Ascending aorta (tissue), 2 donors: ENCODE measurements around the gene ZNF555. TPM values are rescaled to one million over a fixed set of nuclear protein-coding genes. Genes with fewer than 3 reads are reported as not detected.

ENCODE experiments used
- DNase-seq, 2 donors: peaks; one replicate each; pipeline ENCODE4 v3.0.0-alpha.2; 2019; ENCODE audit warnings: low spot score in 2 of 2
- H3K27ac ChIP-seq, 2 donors: fragments of 200-600 bp; sonication (generic); one replicate each; pipeline ENCODE4 v1.5.1; 2016 to 2017; ENCODE audit warnings: mild to moderate bottlenecking in 1 of 2
- H3K27me3 ChIP-seq: fragments of 200-600 bp; sonication (generic); one replicate; pipeline ENCODE4 v1.5.1; 2017
- H3K36me3 ChIP-seq, 2 donors: fragments of 200-600 bp; sonication (generic); one replicate each; pipeline ENCODE4 v1.5.1; 2016
- H3K4me1 ChIP-seq, 2 donors: fragments of 200-600 bp; sonication (generic); one replicate each; pipeline ENCODE4 v1.5.1; 2016 to 2017; ENCODE audit warnings: mild to moderate bottlenecking in 1 of 2
- H3K4me3 ChIP-seq, 2 donors: fragments of 200-600 bp; sonication (generic); one replicate each; pipeline ENCODE4 v1.5.1; 2016 to 2017; ENCODE audit warnings: mild to moderate bottlenecking in 1 of 2
- H3K9me3 ChIP-seq, 2 donors: fragments of 200-600 bp; sonication (generic); one replicate each; pipeline ENCODE4 v1.5.1; 2016
- CTCF ChIP-seq, 3 experiments: fragments of 200-600 bp in 2 of 3; fragments of 450-650 bp in 1 of 3; sonication (generic) in 2 of 3; IDR thresholded peaks; one replicate each; pipeline ENCODE4 v1.5.1; 2016 to 2019; ENCODE audit warnings: antibody characterized with exemption in 3 of 3, mild to moderate bottlenecking in 1 of 3, moderate library complexity in 1 of 3
- intact Hi-C: fragments of 100-400 bp; cut with DNase I; formaldehyde crosslinking; loops from one replicate; pipeline ENCODE4 v1.15.1; 2023
- total RNA-seq: library from RNA; depleted of rRNA; stranded (reverse); fragments of >200 nt; gene quantifications from one replicate; pipeline ENCODE4 v1.1.0, GENCODE V29; 2016

The ZNF555 gene
- total RNA-seq, 1 donor from 2014 or later: 6.8 TPM

DNA sequence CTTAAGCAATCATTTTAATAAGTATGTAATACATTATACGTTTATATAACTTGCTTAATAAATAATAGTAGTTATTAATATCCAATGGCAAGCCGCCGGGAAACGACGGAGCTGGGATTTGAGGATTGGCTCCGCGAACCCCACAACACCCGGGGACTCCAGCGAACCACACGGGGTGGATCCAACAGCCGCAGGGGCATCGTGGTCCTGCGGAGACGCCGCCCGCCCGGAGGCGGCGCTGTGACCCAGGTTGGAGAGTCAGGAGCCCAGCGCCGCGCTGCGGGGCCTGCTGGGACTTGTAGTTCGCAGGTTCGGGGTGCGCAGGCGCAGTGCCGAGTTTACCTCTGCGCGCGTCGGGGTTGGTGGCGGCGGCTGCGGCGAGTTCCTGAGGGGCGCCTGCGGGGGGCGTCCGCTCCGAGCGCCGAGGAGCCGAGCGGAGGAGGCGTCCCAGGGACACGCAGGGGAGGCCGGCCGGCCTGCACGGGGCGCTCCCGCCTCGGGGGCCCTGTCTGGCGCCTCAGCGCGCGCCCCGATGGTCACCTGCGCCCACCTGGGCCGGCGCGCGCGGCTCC, 21.6 kb upstream of the ZNF555 start, which contains the start of gene ZNF554:
TSS of gene ZNF554 (plus strand) at position 329 of the 572 bp plus-strand sequence. CDS start at position 533, 204 bp downstream.
- intact Hi-C loops: loop anchor here (1.0 kb wide), 2 partner anchors 22 to 34 kb away; partner anchors contain the start of genes THOP1 and ZNF555
- peak within 1 kb of the TSS in 1 of 2 donors; percentile 29 for H3K27ac ChIP-seq

DNA sequence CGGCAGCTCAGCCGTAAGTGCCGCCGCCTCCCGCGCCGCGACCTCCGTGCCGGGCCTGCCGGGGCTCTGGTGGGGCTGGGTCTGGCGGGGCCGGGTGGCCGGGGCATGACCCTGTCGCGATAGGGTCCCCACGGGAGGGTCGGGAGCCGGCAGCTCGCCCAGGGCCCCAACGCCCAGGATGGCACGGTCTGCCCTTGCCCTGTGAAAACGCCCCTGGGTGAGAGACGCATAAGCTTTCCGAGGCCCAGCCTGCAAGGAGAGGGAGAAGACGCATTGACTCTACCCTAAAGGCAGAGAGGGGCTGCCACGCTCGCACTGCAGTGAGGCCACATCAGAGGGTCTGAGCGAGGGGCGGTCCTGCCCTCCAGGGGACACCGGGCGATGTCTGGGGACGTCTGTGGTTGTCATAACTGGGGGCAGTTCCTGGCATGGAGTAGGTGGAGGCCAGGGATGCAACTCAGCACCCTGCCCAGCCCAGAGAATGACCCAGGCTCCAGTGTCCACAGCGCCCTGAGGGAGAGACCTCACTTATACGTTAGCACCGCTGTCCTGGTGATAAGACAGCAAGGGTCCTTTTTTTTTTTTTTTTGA, 21.1 kb upstream of the ZNF555 start:
- H3K4me3 ChIP-seq: peak overlapping the region; percentile 97 to 98

More for the DNA sequence above, 21.6 kb upstream of the ZNF555 start, which contains the start of gene ZNF554:
- peak; percentile 97 to 98 (median 97) for TF ChIP-seq CTCF (IDR thresholded peaks at IDR 0.05)
- H3K27me3 ChIP-seq: no peaks in the 10 kb centered on the region
- H3K4me3 ChIP-seq: peak within 1 kb of the TSS; percentile 97 to 98
- peak; percentile 79 to 98 for DNase-seq
- peaks cover 3 to 10% of the 10 kb centered on the region in 2 donors for H3K4me1 ChIP-seq
- no peaks in the 10 kb centered on the region for H3K9me3 ChIP-seq
- peaks cover 0 to 3% of the 10 kb centered on the region in 2 donors for H3K36me3 ChIP-seq

DNA sequence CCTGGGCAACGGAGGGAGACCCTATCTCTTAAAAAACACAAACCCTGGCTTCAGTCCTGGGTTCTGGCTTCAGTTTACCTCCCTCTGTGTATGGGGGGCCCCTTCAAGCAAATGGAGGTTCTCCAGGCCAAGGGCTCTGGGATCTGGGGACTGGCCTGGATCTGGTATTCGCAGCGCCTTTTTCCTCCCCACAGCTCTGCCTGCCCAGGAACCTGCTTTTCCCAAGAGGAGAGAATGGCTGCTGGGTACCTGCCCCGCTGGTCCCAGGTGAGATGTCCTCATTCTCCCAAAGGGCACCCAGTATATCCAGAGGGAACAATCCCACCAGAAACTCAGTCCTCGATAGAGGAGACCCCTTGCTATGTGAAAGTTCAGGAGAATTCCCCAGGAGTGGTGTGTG, 18.4 kb upstream of the ZNF555 start:
- Histone ChIP-seq H3K9me3 (no peaks in the 10 kb centered on the region), H3K4me1 (peaks cover 3 to 10% of the 10 kb centered on the region in 2 donors), H3K27me3 (no peaks in the 10 kb centered on the region), H3K36me3 (peaks cover 2 to 17% of the 10 kb centered on the region in 2 donors), H3K27ac (no peak overlapping the region), H3K4me3 (no peak overlapping the region)
- TF ChIP-seq CTCF (IDR thresholded peaks at IDR 0.05): no peak
- intact Hi-C loops: no loop called here
- no peak for DNase-seq

More for the DNA sequence above, 21.1 kb upstream of the ZNF555 start:
- TF ChIP-seq CTCF (IDR thresholded peaks at IDR 0.05): no peak
- Histone ChIP-seq H3K27ac (peak overlapping the region in 1 of 2 donors; percentile 29), H3K27me3 (no peaks in the 10 kb centered on the region), H3K36me3 (peaks cover 0 to 3% of the 10 kb centered on the region in 2 donors), H3K4me1 (peaks cover 3 to 10% of the 10 kb centered on the region in 2 donors), H3K9me3 (no peaks in the 10 kb centered on the region)
- no peak for DNase-seq
- intact Hi-C loops: no loop called here

DNA sequence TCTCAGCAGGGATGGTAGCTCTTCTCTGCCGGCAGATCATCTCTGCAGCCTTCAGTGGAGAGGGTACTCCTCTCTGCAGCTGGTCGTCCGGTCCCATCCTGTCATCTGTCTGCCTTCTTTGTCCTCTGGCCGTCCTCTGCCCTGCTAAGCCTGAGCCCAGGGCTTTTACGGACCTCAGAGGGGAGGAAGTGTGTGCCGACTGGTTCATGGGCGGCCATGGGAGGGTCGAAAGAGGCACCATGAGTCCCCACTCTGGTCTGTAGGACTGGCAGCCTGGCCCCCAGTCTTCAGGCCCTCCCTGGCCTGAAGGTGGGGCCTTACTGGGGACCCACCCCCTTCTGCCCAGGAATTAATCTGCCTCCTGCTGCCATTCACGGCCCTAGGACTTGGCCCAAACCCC, 17.6 kb upstream of the ZNF555 start:
- no peak for DNase-seq
- no peak for TF ChIP-seq CTCF (IDR thresholded peaks at IDR 0.05)
- Histone ChIP-seq H3K27me3 (no peaks in the 10 kb centered on the region), H3K4me3 (no peak overlapping the region), H3K4me1 (peaks cover 3 to 10% of the 10 kb centered on the region in 2 donors), H3K9me3 (no peaks in the 10 kb centered on the region), H3K36me3 (peaks cover 5 to 23% of the 10 kb centered on the region in 2 donors), H3K27ac (no peak overlapping the region)
- intact Hi-C loops: no loop called here

DNA sequence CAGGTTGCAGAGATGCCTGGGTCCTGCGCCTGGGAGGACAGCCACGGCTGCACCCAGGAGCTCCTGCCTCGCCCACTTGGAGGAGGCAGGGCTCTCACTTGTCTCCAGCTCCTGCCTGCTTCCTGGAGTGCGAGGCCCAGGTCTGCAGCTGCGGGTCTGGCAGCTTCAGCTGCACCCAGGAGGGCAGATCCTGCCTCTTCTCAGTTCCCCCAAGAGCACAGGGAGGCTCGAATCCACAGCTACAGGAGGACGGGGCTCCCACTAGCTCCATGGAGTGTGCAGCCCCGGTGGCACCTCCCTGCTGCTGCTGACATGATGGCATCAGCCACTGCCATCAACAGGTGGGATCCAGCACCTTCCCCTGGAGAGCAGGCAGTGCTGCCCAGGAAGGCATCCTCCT, 17.1 kb upstream of the ZNF555 start:
- Histone ChIP-seq H3K4me3 (no peak overlapping the region), H3K4me1 (peaks cover 3 to 9% of the 10 kb centered on the region in 2 donors), H3K9me3 (peaks cover 0 to 5% of the 10 kb centered on the region in 2 donors), H3K27me3 (no peaks in the 10 kb centered on the region), H3K27ac (no peak overlapping the region), H3K36me3 (peaks cover 5 to 23% of the 10 kb centered on the region in 2 donors)
- intact Hi-C loops: no loop called here
- DNase-seq: no peak
- TF ChIP-seq CTCF (IDR thresholded peaks at IDR 0.05): no peak
